Mammary epithelial cell (primary cell): ENCODE measurements around the gene TRIM37.

Experiments
- EZH2 ChIP-seq: IDR thresholded peaks from 2 replicates; pipeline ENCODE4 v1.6.1; 2012; ENCODE audit warnings: low read length, inconsistent platforms, borderline replicate concordance
- TF ChIP-seq, protein P1 (sequence below), 2 donors: IDR thresholded peaks in 1 of 2; conservative IDR thresholded peaks in 1 of 2; 2 replicates each; pipeline ENCODE4 v1.5.1; 2011 to 2012; ENCODE audit warnings: inconsistent platforms in 2 of 2, low read length in 2 of 2, mild to moderate bottlenecking in 2 of 2, control low read depth in 1 of 2, low read depth in 1 of 2; ENCODE audit not compliant: insufficient read depth in 1 of 2; ENCODE audit errors: extremely low read depth in 1 of 2

DNA sequence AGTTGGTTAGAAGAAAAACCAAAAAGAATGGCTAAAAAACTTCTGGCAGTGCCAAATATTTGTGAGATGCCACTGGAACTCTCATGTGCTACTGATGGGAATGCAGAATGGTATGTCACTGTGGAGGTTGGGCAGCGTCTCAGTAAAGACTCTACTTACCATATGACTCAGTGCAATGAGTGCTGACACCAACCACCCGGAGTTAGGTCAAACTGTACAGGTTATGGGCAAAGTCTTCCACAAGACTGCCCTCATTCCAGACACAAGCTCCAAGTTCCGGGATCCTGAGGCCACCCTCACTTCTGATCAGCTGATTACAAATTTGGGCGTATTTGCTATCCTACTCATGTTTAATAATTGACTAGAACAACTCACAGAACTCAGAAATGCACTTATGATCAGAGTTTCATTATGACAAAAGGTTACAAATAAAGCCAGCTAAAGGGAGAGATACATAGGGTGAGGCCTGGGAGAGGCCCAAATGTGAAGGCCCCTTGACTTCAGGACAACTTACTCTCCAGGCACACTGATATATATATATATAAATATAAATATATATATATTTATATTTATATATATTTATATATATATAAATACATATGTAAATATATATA lies 114.9 kb downstream of the TRIM37 start:
- TF ChIP-seq, protein P1, sequence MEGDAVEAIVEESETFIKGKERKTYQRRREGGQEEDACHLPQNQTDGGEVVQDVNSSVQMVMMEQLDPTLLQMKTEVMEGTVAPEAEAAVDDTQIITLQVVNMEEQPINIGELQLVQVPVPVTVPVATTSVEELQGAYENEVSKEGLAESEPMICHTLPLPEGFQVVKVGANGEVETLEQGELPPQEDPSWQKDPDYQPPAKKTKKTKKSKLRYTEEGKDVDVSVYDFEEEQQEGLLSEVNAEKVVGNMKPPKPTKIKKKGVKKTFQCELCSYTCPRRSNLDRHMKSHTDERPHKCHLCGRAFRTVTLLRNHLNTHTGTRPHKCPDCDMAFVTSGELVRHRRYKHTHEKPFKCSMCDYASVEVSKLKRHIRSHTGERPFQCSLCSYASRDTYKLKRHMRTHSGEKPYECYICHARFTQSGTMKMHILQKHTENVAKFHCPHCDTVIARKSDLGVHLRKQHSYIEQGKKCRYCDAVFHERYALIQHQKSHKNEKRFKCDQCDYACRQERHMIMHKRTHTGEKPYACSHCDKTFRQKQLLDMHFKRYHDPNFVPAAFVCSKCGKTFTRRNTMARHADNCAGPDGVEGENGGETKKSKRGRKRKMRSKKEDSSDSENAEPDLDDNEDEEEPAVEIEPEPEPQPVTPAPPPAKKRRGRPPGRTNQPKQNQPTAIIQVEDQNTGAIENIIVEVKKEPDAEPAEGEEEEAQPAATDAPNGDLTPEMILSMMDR (conservative IDR thresholded peaks at IDR 0.05 in 1 of 2, IDR thresholded peaks at IDR 0.05 in 1 of 2; ENCODE audit: extremely low read depth in 1 of 2, insufficient read depth in 1 of 2, low read depth in 1 of 2, low read length in 2 of 2) = no peak
- TF ChIP-seq EZH2 = no peak
